ENCODE measurements around the gene CBX3.
A peak's percentile ranks its signal among the peaks of the same experiment; 100 is the strongest.
"Not testable (repeated sequence)": the region's sequence is repeated elsewhere in the genome, so short reads cannot be mapped to it uniquely, and the experiment has no call there.

Gene CBX3

DNA sequence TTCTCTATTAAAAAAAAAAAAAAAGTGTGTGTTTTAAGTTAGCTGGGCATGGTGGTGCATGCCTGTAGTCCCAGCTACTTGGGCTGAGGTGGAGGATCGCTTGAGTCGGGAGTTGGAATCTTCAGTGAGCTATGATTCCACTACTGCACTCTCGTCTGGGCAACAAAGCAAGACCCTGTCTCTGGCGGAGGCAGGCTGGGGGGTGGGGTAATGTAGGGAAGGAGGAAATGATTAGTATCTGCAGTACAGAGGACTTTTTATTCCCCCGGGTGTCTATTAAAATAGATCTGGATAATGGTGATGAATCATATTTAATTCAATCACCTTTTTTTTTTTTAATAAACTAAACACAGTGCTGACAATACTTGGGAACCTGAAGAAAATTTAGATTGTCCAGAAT is 6.5 kb downstream of the CBX3 start:
- DNase-seq = no peak

DNA sequence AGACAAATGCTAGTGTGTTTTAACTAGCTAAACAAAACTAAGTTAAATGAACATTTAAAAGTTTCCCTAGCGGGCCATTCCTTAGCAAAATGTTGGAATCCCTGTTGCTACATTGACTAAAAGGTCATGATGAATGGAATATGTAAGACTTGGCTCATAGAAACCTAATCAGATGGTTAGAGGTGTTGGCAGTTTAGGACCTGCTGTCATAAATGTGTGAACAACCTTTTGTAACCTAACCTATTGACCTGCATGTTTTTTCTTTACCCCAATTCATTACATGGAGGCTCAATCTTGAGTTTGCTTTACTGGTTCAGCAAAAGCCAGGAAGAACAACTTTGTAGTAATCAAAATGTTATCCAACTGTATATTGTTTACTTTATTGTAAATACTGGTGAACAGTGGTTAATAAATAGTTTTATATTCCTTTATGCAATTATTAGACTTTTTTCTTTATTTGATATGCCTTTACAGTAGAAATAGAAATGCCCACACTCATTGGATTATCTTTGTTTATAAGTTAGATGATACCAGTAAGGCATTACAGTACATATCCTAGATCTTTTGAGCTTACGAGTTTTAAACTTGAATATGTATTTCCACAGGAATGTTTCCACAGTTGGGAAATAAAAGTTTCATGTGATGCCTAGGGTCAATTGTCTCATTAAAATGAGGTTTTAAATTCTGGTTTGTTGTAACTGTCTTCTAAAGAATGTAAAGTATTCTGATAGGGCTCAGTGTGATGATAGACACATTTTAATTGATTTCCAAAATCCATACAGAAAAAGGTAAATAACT is 11.6 kb downstream of the CBX3 start:
- DNase-seq = no peak

GRCh38 chr7:26213807-26214515 is 12.4 kb downstream of the CBX3 start:
- peak; percentile 13 for DNase-seq

DNA sequence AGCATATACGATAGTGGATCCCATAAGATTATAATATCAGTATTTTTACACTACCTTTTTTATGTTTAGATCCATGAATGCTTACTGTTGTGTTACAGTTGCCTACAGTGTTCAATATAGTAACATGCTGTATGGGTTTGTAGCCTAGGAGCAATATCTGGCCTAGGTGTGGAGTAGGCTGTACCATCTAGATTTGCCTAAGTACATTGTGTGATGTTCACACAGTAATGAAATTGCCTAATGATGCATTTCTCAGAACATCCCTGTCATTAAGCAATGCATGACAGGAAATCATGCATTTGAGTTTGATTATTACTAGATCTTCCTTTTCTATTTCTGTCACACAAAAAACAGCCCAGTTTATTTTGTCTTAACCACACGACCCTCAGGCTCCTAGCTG is 14.5 kb downstream of the CBX3 start:
- DNase-seq = no peak

DNA sequence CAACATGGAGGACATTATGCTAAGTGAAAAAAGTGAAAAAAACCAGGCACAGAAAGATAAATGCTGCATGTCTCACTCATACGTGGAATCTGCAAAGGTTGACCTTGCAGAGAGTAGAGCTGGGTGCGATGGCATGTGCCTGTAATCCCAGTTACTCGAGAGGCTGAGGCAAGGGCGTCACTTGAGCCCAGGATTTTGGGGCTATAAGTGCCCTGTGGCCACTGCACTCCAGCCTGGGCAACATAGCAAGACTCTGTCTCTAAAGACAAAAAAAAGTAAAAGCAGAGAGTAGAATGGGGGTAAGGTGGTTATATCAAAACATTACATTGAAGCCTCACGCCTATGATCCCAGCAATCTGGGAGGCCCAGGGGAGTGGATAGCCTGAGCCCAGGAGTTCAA is 22.8 kb downstream of the CBX3 start:
- no peak for DNase-seq

DNA sequence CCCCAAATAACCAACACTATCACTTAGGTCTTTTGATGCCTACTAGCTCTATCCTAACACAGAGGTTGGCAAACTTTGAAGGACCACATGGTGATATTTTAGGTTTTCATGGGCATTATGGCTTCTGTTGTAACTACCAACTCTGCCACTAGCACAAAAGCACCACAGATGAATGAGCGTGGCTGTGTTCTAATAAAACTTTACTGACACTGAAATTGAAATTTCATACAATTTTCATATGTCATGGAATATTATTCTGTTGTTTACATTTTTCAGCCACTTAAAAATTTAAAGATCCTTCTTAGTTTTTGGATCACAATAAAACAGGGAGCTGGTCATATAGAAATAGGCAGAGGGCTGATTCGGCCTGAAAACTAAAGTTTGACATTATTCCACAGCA is 26.4 kb downstream of the CBX3 start:
- DNase-seq = no peak

DNA sequence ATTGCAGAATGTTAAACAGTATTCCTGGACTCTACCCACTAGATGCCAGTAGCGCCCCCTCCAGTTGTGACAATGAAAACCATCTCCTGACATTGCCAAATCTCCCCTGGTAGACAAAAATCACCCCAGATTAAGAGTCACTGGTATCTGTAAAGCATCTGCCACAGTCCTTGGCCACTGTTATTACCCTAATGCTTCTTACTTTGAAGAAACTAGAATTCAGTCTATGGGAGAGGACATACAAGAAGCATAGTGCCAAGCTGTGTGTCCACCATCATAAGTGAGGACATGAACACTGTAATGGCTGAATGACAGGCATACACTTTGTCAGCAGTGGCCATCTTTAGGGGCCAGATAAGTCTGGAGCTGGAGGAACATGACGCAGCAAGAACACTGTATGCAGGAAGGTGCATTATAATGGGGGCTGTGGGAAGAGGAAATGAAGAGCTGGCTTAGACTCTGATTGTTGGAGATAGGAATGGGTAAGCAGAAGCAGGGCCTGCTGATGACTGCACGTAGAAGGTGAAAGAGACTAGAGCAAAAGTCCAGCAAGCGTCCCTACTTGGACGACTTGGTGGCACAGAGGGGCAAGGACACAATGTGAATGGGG is 32.5 kb downstream of the CBX3 start:
- DNase-seq = no peak

DNA sequence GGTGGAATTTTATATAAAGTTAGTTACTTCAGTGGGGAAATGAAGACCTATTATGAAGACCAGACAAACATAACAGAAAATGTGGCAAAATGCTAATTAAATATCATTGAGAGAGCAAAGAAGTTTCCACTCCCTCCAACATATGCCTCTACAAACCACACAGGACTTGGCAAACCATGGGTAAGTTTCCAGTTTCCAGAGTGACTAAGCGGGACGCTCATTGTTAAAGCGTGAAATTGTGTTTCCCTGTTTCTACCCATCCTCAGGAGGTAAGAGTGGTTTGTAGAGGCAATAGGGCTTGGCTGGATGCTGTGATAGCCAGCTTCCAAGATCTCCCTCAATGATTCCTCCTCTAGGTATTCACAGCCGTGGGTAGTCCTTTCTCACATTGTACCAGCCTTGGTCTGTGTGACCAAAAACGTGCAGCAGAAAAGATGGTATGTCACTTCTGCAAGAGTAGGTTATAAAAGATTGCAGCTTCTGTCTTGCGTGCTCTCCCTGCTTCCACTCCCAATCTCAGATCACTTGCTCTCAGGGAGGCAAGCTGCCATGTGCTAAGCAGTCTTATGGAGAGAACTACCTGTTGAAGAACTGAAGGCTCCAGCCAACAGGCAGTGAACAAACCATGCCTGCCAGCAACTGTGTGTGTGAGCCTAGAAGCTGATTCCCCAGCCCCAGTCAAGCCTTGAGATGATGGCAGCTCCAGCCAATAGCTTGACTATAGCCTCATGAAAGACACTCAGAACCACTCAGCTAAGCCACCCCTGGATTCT is 35.7 kb downstream of the CBX3 start:
- DNase-seq = no peak

DNA sequence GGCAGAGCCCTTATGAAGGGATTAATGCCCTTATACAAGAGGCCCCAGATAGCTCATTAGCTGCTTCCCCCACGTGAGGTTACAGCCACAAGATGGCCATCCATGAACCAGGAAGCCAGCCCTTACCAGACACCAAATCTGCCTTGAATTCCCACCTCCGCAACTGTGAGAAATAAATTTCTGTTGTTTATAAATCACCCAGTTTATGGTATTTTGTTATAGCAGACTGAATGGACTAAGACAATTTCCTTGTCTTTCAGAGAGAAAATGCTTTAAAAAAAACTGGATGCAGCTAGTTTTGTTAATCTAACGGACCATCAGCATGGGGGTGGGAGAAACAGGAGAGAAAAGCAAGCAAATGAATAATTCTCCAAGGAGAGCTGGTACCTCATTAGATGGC is 36.5 kb downstream of the CBX3 start:
- no peak for DNase-seq

DNA sequence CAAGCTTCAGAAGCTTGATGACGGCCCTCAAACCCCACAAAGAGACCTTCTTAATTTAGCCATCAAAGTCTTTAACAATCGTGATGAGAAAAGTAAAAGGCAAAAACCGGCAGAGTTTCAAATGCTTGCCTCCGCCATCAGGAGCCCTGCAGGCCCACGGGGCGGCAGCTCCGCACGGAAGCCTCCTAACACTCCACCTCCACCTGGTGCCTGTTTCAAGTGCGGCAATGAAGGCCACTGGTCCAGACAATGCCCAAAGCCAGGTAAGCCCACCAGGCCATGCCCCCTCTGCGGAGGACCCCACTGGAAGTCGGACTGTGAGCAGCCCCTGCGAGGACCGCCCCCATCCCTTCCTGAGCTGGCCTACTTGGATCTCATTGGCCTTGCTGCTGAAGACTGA is 43.6 kb downstream of the CBX3 start:
- DNase-seq = no peak

GRCh38 chr7:26250239-26250638 is 48.7 kb downstream of the CBX3 start:
- no peak for DNase-seq

- not testable (repeated sequence) for DNase-seq
Observed at GRCh38 chr7:26261866-26262265, 60.3 kb downstream of the CBX3 start.
